ENCODE measurements around the gene STXBP2.
"Not testable (repeated sequence)": the region's sequence is repeated elsewhere in the genome, so short reads cannot be mapped to it uniquely, and the experiment has no call there.

Gene STXBP2

GRCh38 chr19:7635670-7636069, 1.2 kb upstream of the STXBP2 start:
- no peak for DNase-seq

- DNase-seq, result no peak
These were observed 606 bp upstream of the STXBP2 start for GRCh38 chr19:7636317-7636690.

GRCh38 chr19:7637374-7638256, 705 bp downstream of the STXBP2 start:
- no peak for DNase-seq

GRCh38 chr19:7638802-7639465, 2.0 kb downstream of the STXBP2 start:
- DNase-seq, result no peak

GRCh38 chr19:7639863-7640348, 3.0 kb downstream of the STXBP2 start:
- DNase-seq, result no peak

- no peak for DNase-seq
These were observed 3.9 kb downstream of the STXBP2 start for GRCh38 chr19:7640803-7641202.

- DNase-seq, result no peak
These were observed 4.7 kb downstream of the STXBP2 start for GRCh38 chr19:7641290-7642276.

- no peak for DNase-seq
These were observed 5.6 kb downstream of the STXBP2 start for GRCh38 chr19:7642295-7643030.

- DNase-seq, result no peak
These were observed 6.1 kb downstream of the STXBP2 start for GRCh38 chr19:7643031-7643415.

GRCh38 chr19:7643629-7644549, 7.0 kb downstream of the STXBP2 start:
- DNase-seq, result not testable (repeated sequence)

- no peak for DNase-seq
These were observed 7.6 kb downstream of the STXBP2 start for GRCh38 chr19:7644550-7644877.

GRCh38 chr19:7645163-7645562, 8.3 kb downstream of the STXBP2 start:
- DNase-seq, result no peak

- no peak for DNase-seq
These were observed 8.9 kb downstream of the STXBP2 start for GRCh38 chr19:7645656-7646425.

GRCh38 chr19:7646426-7646700, 9.5 kb downstream of the STXBP2 start:
- DNase-seq, result no peak

- DNase-seq, result no peak
These were observed 10.2 kb downstream of the STXBP2 start for GRCh38 chr19:7647156-7647555.

- DNase-seq, result no peak
These were observed 11.5 kb downstream of the STXBP2 start for GRCh38 chr19:7648265-7649014.

GRCh38 chr19:7650148-7650547, 13.2 kb downstream of the STXBP2 start:
- DNase-seq, result no peak

GRCh38 chr19:7652061-7652641, 15.2 kb downstream of the STXBP2 start:
- DNase-seq, result peak; percentile 89 to 92

GRCh38 chr19:7654401-7654800, 17.5 kb downstream of the STXBP2 start:
- no peak for DNase-seq

- DNase-seq, result no peak
These were observed 18.7 kb downstream of the STXBP2 start for GRCh38 chr19:7655581-7655980.
